ENCODE data around the gene ABCC9. TPM values are rescaled to one million over a fixed set of nuclear protein-coding genes. Genes with fewer than 3 reads are reported as not detected.

Gene ABCC9
- total RNA-seq, 1 donor from 2014 or later: 19.8 TPM

DNA sequence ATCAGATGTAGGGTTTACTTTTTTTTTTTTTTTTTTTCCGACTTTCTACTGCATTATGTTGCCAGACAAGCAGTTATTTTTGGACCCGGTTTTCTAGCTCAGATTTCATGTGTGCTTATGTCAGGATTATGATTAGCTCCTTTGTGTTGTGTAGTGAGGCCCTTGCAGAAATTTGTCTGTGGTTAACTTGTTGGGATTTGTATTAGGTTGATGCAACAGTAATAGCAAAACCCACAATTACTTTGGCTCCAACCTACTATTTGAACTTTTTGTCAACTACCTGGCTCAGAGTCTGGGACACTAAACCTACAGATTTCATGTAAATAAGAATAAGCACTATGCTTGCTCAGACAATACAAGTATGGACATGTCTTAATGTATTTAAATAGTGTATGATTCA, 122.6 kb downstream of the ABCC9 start:
- no peak for TF ChIP-seq CTCF (IDR thresholded peaks at IDR 0.05)
- no peaks in the 10 kb centered on the region for H3K27me3 ChIP-seq
- no peak overlapping the region for H3K27ac ChIP-seq
- H3K4me3 ChIP-seq: no peak overlapping the region
- H3K36me3 ChIP-seq: no peaks in the 10 kb centered on the region
- H3K9me3 ChIP-seq: no peaks in the 10 kb centered on the region
- DNase-seq (ENCODE audit: low spot score in 2 of 2): no peak
- intact Hi-C loops (cut with DNase I): loop anchor here (5.0 kb wide), 1 partner anchor 41 kb away; no protein-coding TSS in a partner anchor
- peaks cover 3 to 6% of the 10 kb centered on the region in 2 donors for H3K4me1 ChIP-seq

GRCh38 chr12:21815306-21816062, 125.7 kb downstream of the ABCC9 start:
- TF ChIP-seq CTCF (IDR thresholded peaks at IDR 0.05): no peak
- intact Hi-C loops (cut with DNase I): loop anchor here (5.0 kb wide), 1 partner anchor 38 kb away; no protein-coding TSS in a partner anchor
- no peak for DNase-seq (ENCODE audit: low spot score in 2 of 2)
- H3K36me3 ChIP-seq: no peaks in the 10 kb centered on the region
- no peak overlapping the region for H3K27ac ChIP-seq
- no peaks in the 10 kb centered on the region for H3K27me3 ChIP-seq
- peaks cover 3 to 6% of the 10 kb centered on the region in 2 donors for H3K4me1 ChIP-seq
- no peak overlapping the region for H3K4me3 ChIP-seq
- no peaks in the 10 kb centered on the region for H3K9me3 ChIP-seq

DNA sequence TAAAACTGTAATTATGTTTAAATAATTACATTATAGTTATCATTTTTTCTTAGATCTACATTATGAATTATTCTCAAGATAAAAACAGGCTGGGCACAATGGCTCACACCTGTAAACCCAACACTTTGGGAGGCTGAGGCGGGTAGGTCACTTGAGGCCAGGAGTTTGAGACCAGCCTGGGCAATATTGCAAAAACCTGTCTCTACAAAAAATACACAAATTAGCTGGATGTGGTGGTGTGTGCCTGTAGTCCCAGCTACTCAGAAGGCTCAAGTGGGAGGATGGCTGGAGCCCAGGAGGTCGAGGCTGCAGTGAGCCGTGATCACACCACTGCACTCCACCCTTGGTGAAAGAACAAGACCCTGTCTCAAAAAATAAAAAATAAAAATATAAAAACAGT, 126.4 kb downstream of the ABCC9 start:
- no peak overlapping the region for H3K4me3 ChIP-seq
- H3K4me1 ChIP-seq: peaks cover 3 to 6% of the 10 kb centered on the region in 2 donors
- intact Hi-C loops (cut with DNase I): loop anchor here (5.0 kb wide), 1 partner anchor 38 kb away; no protein-coding TSS in a partner anchor
- H3K9me3 ChIP-seq: no peaks in the 10 kb centered on the region
- H3K27me3 ChIP-seq: no peaks in the 10 kb centered on the region
- no peak for DNase-seq (ENCODE audit: low spot score in 2 of 2)
- no peak overlapping the region for H3K27ac ChIP-seq
- TF ChIP-seq CTCF (IDR thresholded peaks at IDR 0.05): no peak
- no peaks in the 10 kb centered on the region for H3K36me3 ChIP-seq

DNA sequence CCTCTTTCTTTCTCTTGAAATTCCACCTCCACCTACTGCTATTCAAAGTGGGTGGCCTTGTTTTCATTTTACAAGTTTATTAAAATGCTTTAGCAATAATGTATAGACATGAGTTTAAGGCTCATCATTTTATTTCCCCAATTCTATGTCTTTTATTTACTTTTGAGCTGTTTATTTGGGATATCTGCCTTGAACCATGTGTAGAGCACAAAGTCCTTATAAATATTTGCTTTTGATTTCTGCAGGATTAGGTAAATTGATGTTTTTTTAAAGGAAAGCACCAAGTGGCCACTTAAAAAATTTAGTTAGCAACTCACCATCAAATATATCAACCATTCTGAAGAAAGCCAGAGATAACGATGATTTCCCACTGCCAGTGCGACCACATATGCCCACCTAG, 126.9 kb downstream of the ABCC9 start:
- H3K4me1 ChIP-seq: peaks cover 3 to 6% of the 10 kb centered on the region in 2 donors
- intact Hi-C loops (cut with DNase I): no loop called here
- no peaks in the 10 kb centered on the region for H3K27me3 ChIP-seq
- no peak for DNase-seq (ENCODE audit: low spot score in 2 of 2)
- no peaks in the 10 kb centered on the region for H3K36me3 ChIP-seq
- H3K9me3 ChIP-seq: no peaks in the 10 kb centered on the region
- H3K27ac ChIP-seq: no peak overlapping the region
- no peak for TF ChIP-seq CTCF (IDR thresholded peaks at IDR 0.05)
- H3K4me3 ChIP-seq: no peak overlapping the region

DNA sequence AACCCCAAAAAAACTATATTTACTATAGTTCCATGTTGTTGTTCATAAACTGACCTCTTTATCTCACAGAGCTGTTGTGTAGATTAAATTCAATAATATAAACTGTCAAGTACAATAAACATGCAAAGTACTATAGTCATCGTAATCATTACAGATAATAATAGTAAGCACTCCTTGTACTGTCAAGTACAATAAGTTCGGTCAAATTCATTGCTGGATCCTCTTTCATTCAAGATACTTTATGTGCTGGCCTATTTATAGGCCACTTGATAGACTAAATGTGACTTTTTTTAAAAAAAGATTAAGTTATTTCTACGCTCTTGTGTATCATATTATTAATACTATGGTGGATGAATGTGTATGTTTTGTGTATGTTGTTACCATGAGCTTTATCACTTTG, 127.5 kb downstream of the ABCC9 start:
- no peak overlapping the region for H3K4me3 ChIP-seq
- no peaks in the 10 kb centered on the region for H3K27me3 ChIP-seq
- TF ChIP-seq CTCF (IDR thresholded peaks at IDR 0.05): no peak
- H3K4me1 ChIP-seq: peaks cover 3 to 6% of the 10 kb centered on the region in 2 donors
- no peak for DNase-seq (ENCODE audit: low spot score in 2 of 2)
- intact Hi-C loops (cut with DNase I): no loop called here
- H3K9me3 ChIP-seq: no peaks in the 10 kb centered on the region
- no peak overlapping the region for H3K27ac ChIP-seq
- no peaks in the 10 kb centered on the region for H3K36me3 ChIP-seq
